SJCRH30 (cell line): ENCODE results near the gene CKAP2L. TPM values are rescaled to one million over a fixed set of nuclear protein-coding genes. Genes with fewer than 3 reads are reported as not detected.

Source experiments
- total RNA-seq: library from RNA; depleted of rRNA; stranded (reverse); fragments of >200 nt; shearing (Covaris generic); gene quantifications from 2 replicates; pipeline ENCODE4 v1.2.3, GENCODE V29; 2014; rRNA removed

CKAP2L gene
- total RNA-seq, 1 experiment from 2014 or later, result 33.7 TPM

Other genes starting within 250 kb of the CKAP2L start
- gene POLR1B, start 222.1 kb downstream of the CKAP2L start, total RNA-seq, result 30.3 and 37.5 TPM in 2 replicates
- gene CHCHD5, start 180.0 kb downstream of the CKAP2L start, total RNA-seq, result 11.2 and 12.3 TPM in 2 replicates
- 69.5 and 83.7 TPM in 2 replicates for gene SLC20A1, start 118.7 kb downstream of the CKAP2L start, total RNA-seq
- gene NT5DC4, start 43.6 kb downstream of the CKAP2L start, total RNA-seq, result not detected in 2 replicates
- not detected in 2 replicates for gene IL1A, start 19.9 kb upstream of the CKAP2L start, total RNA-seq
- not detected in 2 replicates for gene IL1B, start 72.2 kb upstream of the CKAP2L start, total RNA-seq
- 0.22 and 0.25 TPM in 2 replicates for gene IL37, start 146.6 kb upstream of the CKAP2L start, total RNA-seq
- gene IL36G, start 213.4 kb upstream of the CKAP2L start, total RNA-seq, result not detected in 2 replicates
- gene IL36A, start 240.8 kb upstream of the CKAP2L start, total RNA-seq, result not detected in 2 replicates